Right renal pelvis (tissue), 4 donors: ENCODE measurements around the gene DNAH17. TPM values are rescaled to one million over a fixed set of nuclear protein-coding genes. Genes with fewer than 3 reads are reported as not detected.
"Not testable (repeated sequence)": the region's sequence is repeated elsewhere in the genome, so short reads cannot be mapped to it uniquely, and the experiment has no call there.

Source experiments
- DNase-seq, 4 donors: peaks; one replicate each; pipeline ENCODE4 v3.0.0-alpha.2; 2013; ENCODE audit warnings: low read depth in 4 of 4, low spot score in 3 of 4, missing footprints in 1 of 4
- polyA plus RNA-seq, 4 donors: library from polyadenylated mRNA; unstranded; fragments of 120-200 nt; gene quantifications; one replicate each; pipeline ENCODE4 v1.2.1, GENCODE V29; 2013; ENCODE audit not compliant: insufficient read length in 4 of 4

Gene DNAH17
- polyA plus RNA-seq, 4 donors = 1.8 to 2.3 (median 1.9) TPM

- DNase-seq = not testable (repeated sequence)
Observed at GRCh38 chr17:78466109-78466785, 110.9 kb downstream of the DNAH17 start.

GRCh38 chr17:78462148-78462547, 115.0 kb downstream of the DNAH17 start:
- no peak for DNase-seq

- DNase-seq = no peak
Observed at GRCh38 chr17:78461799-78462053, 115.5 kb downstream of the DNAH17 start.

GRCh38 chr17:78460951-78461798, 116.0 kb downstream of the DNAH17 start:
- no peak for DNase-seq

- no peak for DNase-seq
Observed at GRCh38 chr17:78460176-78460675, 117.0 kb downstream of the DNAH17 start.

GRCh38 chr17:78459696-78460095, 117.5 kb downstream of the DNAH17 start:
- DNase-seq = no peak

- no peak for DNase-seq
Observed at GRCh38 chr17:78458736-78459335, 118.4 kb downstream of the DNAH17 start.

- no peak for DNase-seq
Observed at GRCh38 chr17:78458091-78458490, 119.1 kb downstream of the DNAH17 start.

GRCh38 chr17:78454346-78454745, 122.8 kb downstream of the DNAH17 start:
- DNase-seq = no peak

GRCh38 chr17:78451753-78452152, 125.4 kb downstream of the DNAH17 start:
- DNase-seq = no peak

- DNase-seq = no peak
Observed at GRCh38 chr17:78450696-78451345, 126.4 kb downstream of the DNAH17 start.

- no peak for DNase-seq
Observed at GRCh38 chr17:78449983-78450595, 127.1 kb downstream of the DNAH17 start.

- DNase-seq = no peak
Observed at GRCh38 chr17:78448356-78448993, 128.7 kb downstream of the DNAH17 start.

- DNase-seq = no peak
Observed at GRCh38 chr17:78446833-78447232, 130.4 kb downstream of the DNAH17 start.

- no peak for DNase-seq
Observed at GRCh38 chr17:78444392-78444791, 132.8 kb downstream of the DNAH17 start.

GRCh38 chr17:78442648-78443218, 134.5 kb downstream of the DNAH17 start:
- no peak for DNase-seq

GRCh38 chr17:78441271-78441971, 135.8 kb downstream of the DNAH17 start:
- DNase-seq = no peak

- no peak for DNase-seq
Observed at GRCh38 chr17:78438694-78439325, 138.4 kb downstream of the DNAH17 start.

GRCh38 chr17:78438271-78438691, 138.9 kb downstream of the DNAH17 start:
- no peak for DNase-seq
